Omental fat pad (tissue), 4 donors: ENCODE data around the gene MYCN. TPM values are rescaled to one million over a fixed set of nuclear protein-coding genes. Genes with fewer than 3 reads are reported as not detected.
"Not testable (repeated sequence)": the region's sequence is repeated elsewhere in the genome, so short reads cannot be mapped to it uniquely, and the experiment has no call there.

Experiments used
- ATAC-seq: fragments of 150-250 bp; one replicate; pipeline ENCODE4 v1.9.1; 2016; ENCODE audit warnings: mild to moderate bottlenecking, moderate library complexity; ENCODE audit not compliant: low FRiP score
- DNase-seq: peaks from one replicate; pipeline ENCODE4 v3.0.0-alpha.2; 2019; ENCODE audit warnings: low spot score
- CTCF ChIP-seq, 3 donors: fragments of 450-650 bp; IDR thresholded peaks; one replicate each; pipeline ENCODE4 v1.5.1; 2016 to 2017; ENCODE audit warnings: antibody characterized with exemption in 3 of 3, mild to moderate bottlenecking in 3 of 3, moderate library complexity in 2 of 3
- total RNA-seq, 4 donors: library from RNA; depleted of rRNA; stranded (reverse); fragments of >200 nt; gene quantifications; one replicate each; pipeline ENCODE4 v1.1.0, GENCODE V29; 2016

MYCN gene
- total RNA-seq, 4 donors from 2014 or later, result 0.19 to 0.47 TPM; not detected in 2

- ATAC-seq (no peak), DNase-seq (no peak)
- no peak for TF ChIP-seq CTCF (IDR thresholded peaks at IDR 0.05)
These were observed 15.1 kb downstream of the MYCN start for GRCh38 chr2:15955232-15955988.

GRCh38 chr2:15956230-15956629 lies 15.9 kb downstream of the MYCN start:
- no peak for ATAC-seq
- TF ChIP-seq CTCF (IDR thresholded peaks at IDR 0.05), result no peak
- DNase-seq, result no peak

- TF ChIP-seq CTCF (IDR thresholded peaks at IDR 0.05), result no peak
- DNase-seq (no peak), ATAC-seq (no peak)
These were observed 16.7 kb downstream of the MYCN start for GRCh38 chr2:15956751-15957736.

- no peak for TF ChIP-seq CTCF (IDR thresholded peaks at IDR 0.05)
- ATAC-seq, result no peak
- no peak for DNase-seq
These were observed 17.7 kb downstream of the MYCN start for GRCh38 chr2:15957881-15958713.

- ATAC-seq (no peak), DNase-seq (no peak)
- no peak for TF ChIP-seq CTCF (IDR thresholded peaks at IDR 0.05)
These were observed 19.2 kb downstream of the MYCN start for GRCh38 chr2:15959331-15960153.

GRCh38 chr2:15960154-15960520 lies 19.8 kb downstream of the MYCN start:
- not testable (repeated sequence) for DNase-seq, ATAC-seq

GRCh38 chr2:15963109-15963976 lies 23.0 kb downstream of the MYCN start:
- DNase-seq, ATAC-seq: not testable (repeated sequence)
